HCT116 (cell line): ENCODE results near the gene ACTN3. TPM values are rescaled to one million over a fixed set of nuclear protein-coding genes. Genes with fewer than 3 reads are reported as not detected.
A peak's percentile ranks its signal among the peaks of the same experiment; 100 is the strongest.

Source experiments
- ATAC-seq: fragments of 200-7000 bp; cut with Tn5 transposase; 2 replicates; pipeline ENCODE4 v1.9.1; 2020; ENCODE audit warnings: mild to moderate bottlenecking, moderate library complexity
- BruUV-seq: library from RNA; stranded (reverse); fragments of 400-500 nt; replicated peaks from 2 replicates; lab custom pipeline; 2021; lab: Mats Ljungman, UMichigan
- CTCF ChIA-PET: fragments of 300-600 bp; sonication (Branson Sonifier 250); formaldehyde crosslinking; loops from one replicate; lab custom pipeline; 2021; ENCODE audit warnings: antibody characterized with exemption; lab: Charles Lee
- POLR2A ChIA-PET: fragments of 300-600, 350-600 bp; sonication (Branson Sonifier 250); formaldehyde crosslinking; loops from one replicate; lab custom pipeline; 2021; ENCODE audit warnings: antibody characterized with exemption; lab: Charles Lee
- RAD21 ChIA-PET, 2 experiments: fragments of 300-600 bp; sonication (Branson Sonifier 250); formaldehyde crosslinking; loops; one replicate each; lab custom pipeline; 2023; ENCODE audit warnings: low total read pairs in 2 of 2; ENCODE audit not compliant: uncharacterized antibody in 2 of 2, unreplicated experiment in 2 of 2, low non-redundant PET in 1 of 2; lab: Charles Lee
- DNase-seq: peaks from one replicate; pipeline ENCODE4 v3.0.0-alpha.2; 2010; ENCODE audit warnings: low read depth, low spot score
- H2AFZ ChIP-seq: fragments of 200-600 bp; shearing (Covaris generic), sonication (generic); 2 replicates; pipeline ENCODE4 v1.6.1; 2017; ENCODE audit warnings: low read depth, mixed run types, mixed read lengths, antibody characterized with exemption, low read length; ENCODE audit not compliant: poor library complexity, severe bottlenecking
- H3K27ac ChIP-seq: 2 replicates; pipeline ENCODE4 v1.5.1; 2012; ENCODE audit warnings: low read depth, low read length
- H3K27me3 ChIP-seq: fragments of 200-600 bp; sonication (generic); 2 replicates; pipeline ENCODE4 v1.6.1; 2016; ENCODE audit warnings: mixed run types, low read length, mixed read lengths; ENCODE audit not compliant: insufficient read depth
- H3K36me3 ChIP-seq, 2 experiments: fragments of 200-500 bp in 1 of 2; fragments of 200-600 bp in 1 of 2; sonication (Bioruptor generic) in 1 of 2; sonication (generic) in 1 of 2; 2 replicates each; pipeline versions ENCODE4 v1.5.1 to v1.6.1; 2014 to 2016; ENCODE audit warnings: low read length in 2 of 2, inconsistent platforms in 1 of 2, mixed read lengths in 1 of 2, mixed run types in 1 of 2; ENCODE audit not compliant: insufficient read depth in 2 of 2, control insufficient read depth in 1 of 2
- H3K4me1 ChIP-seq, 2 experiments: fragments of 200-600 bp in 1 of 2; sonication (generic) in 1 of 2; 2 replicates each; pipeline versions ENCODE4 v1.5.1 to v1.6.1; 2012 to 2017; ENCODE audit warnings: low read length in 2 of 2, inconsistent platforms in 1 of 2, mild to moderate bottlenecking in 1 of 2, mixed read lengths in 1 of 2, mixed run types in 1 of 2, moderate library complexity in 1 of 2; ENCODE audit not compliant: insufficient read depth in 2 of 2, control insufficient read depth in 1 of 2
- H3K4me2 ChIP-seq: fragments of 200-600 bp; sonication (generic); 2 replicates; pipeline ENCODE4 v1.6.1; 2017; ENCODE audit warnings: mixed run types, low read length, mixed read lengths
- H3K4me3 ChIP-seq, 2 experiments: fragments of 200-600 bp in 1 of 2; sonication (generic) in 1 of 2; replicated peaks in 1 of 2; 2 replicates each; pipeline ENCODE4 v1.5.1; 2011 to 2016; ENCODE audit warnings: low read length in 2 of 2, control low read depth in 1 of 2, low read depth in 1 of 2, mild to moderate bottlenecking in 1 of 2, mixed read lengths in 1 of 2, mixed run types in 1 of 2
- H3K79me2 ChIP-seq: fragments of 200-600 bp; sonication (generic); 2 replicates; pipeline ENCODE4 v1.6.1; 2017; ENCODE audit warnings: mild to moderate bottlenecking, mixed run types, low read length, moderate library complexity, mixed read lengths; ENCODE audit not compliant: insufficient read depth
- H3K9ac ChIP-seq: fragments of 200-600 bp; sonication (generic); 2 replicates; pipeline ENCODE4 v1.6.1; 2016; ENCODE audit warnings: low read length, mixed read lengths
- H3K9me2 ChIP-seq: fragments of 200-600 bp; sonication (generic), shearing (Covaris generic); 2 replicates; pipeline ENCODE4 v1.6.1; 2017; ENCODE audit warnings: mixed run types, mild to moderate bottlenecking, moderate library complexity; ENCODE audit not compliant: insufficient read depth
- H3K9me3 ChIP-seq, 2 experiments: fragments of 200-500 bp in 1 of 2; fragments of 200-600 bp in 1 of 2; sonication (Bioruptor generic) in 1 of 2; sonication (generic) in 1 of 2; 2 replicates each; pipeline ENCODE4 v1.6.1; 2014 to 2017; ENCODE audit warnings: low read length in 2 of 2, mixed read lengths in 2 of 2, inconsistent platforms in 1 of 2, low read depth in 1 of 2, mild to moderate bottlenecking in 1 of 2, mixed run types in 1 of 2, moderate library complexity in 1 of 2; ENCODE audit not compliant: control insufficient read depth in 1 of 2, insufficient read depth in 1 of 2
- H4K20me1 ChIP-seq: fragments of 200-600 bp; sonication (generic), shearing (Covaris generic); 2 replicates; pipeline ENCODE4 v1.6.1; 2017; ENCODE audit warnings: mixed run types, mild to moderate bottlenecking, moderate library complexity; ENCODE audit not compliant: insufficient read depth
- FOSL1 ChIP-seq: IDR thresholded peaks from 2 replicates; pipeline ENCODE4 v1.6.1; 2012; ENCODE audit warnings: low read depth
- ZFX ChIP-seq: fragments of 450-650 bp; IDR thresholded peaks from 2 replicates; pipeline ENCODE4 v1.6.1; 2017
- intact Hi-C: fragments of 100-400 bp; cut with micrococcal nuclease; formaldehyde crosslinking; loops from 2 replicates; pipeline ENCODE4 v1.10.0; 2022
- total RNA-seq: library from RNA; stranded (reverse); gene quantifications from one replicate; pipeline ENCODE4 v1.2.1, GENCODE V29; 2021; ENCODE audit not compliant: unreplicated experiment
- TF ChIP-seq, protein P1 (sequence below): IDR thresholded peaks from 2 replicates; pipeline ENCODE4 v1.6.1; 2011; ENCODE audit warnings: mild to moderate bottlenecking, low read length, moderate library complexity; ENCODE audit not compliant: insufficient replicate concordance; ENCODE audit errors: extremely low read depth
- TF ChIP-seq, protein P2 (sequence below): IDR thresholded peaks from 2 replicates; pipeline ENCODE4 v1.6.1; 2012; ENCODE audit warnings: low read depth
- TF ChIP-seq, protein P3 (sequence below): IDR thresholded peaks from 2 replicates; pipeline ENCODE4 v1.6.1; 2012

Gene ACTN3
- total RNA-seq, 1 experiment from 2014 or later, result not detected

GRCh38 chr11:66592457-66593302 lies 46.0 kb downstream of the ACTN3 start, which contains the start of the genes CCDC87 and CCS (continued):
- TF ChIP-seq, protein P1, sequence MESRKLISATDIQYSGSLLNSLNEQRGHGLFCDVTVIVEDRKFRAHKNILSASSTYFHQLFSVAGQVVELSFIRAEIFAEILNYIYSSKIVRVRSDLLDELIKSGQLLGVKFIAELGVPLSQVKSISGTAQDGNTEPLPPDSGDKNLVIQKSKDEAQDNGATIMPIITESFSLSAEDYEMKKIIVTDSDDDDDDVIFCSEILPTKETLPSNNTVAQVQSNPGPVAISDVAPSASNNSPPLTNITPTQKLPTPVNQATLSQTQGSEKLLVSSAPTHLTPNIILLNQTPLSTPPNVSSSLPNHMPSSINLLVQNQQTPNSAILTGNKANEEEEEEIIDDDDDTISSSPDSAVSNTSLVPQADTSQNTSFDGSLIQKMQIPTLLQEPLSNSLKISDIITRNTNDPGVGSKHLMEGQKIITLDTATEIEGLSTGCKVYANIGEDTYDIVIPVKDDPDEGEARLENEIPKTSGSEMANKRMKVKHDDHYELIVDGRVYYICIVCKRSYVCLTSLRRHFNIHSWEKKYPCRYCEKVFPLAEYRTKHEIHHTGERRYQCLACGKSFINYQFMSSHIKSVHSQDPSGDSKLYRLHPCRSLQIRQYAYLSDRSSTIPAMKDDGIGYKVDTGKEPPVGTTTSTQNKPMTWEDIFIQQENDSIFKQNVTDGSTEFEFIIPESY, result no peak

- CTCF ChIA-PET, result interaction anchor here (1.0 kb wide), 1 partner anchor 44 kb away, joined by 5 read pairs; no protein-coding TSS in a partner anchor
- 0 out of 2 replicates have a peak, but pooled peaks have one; percentile 57 for TF ChIP-seq ZFX
- TF ChIP-seq, protein P2, sequence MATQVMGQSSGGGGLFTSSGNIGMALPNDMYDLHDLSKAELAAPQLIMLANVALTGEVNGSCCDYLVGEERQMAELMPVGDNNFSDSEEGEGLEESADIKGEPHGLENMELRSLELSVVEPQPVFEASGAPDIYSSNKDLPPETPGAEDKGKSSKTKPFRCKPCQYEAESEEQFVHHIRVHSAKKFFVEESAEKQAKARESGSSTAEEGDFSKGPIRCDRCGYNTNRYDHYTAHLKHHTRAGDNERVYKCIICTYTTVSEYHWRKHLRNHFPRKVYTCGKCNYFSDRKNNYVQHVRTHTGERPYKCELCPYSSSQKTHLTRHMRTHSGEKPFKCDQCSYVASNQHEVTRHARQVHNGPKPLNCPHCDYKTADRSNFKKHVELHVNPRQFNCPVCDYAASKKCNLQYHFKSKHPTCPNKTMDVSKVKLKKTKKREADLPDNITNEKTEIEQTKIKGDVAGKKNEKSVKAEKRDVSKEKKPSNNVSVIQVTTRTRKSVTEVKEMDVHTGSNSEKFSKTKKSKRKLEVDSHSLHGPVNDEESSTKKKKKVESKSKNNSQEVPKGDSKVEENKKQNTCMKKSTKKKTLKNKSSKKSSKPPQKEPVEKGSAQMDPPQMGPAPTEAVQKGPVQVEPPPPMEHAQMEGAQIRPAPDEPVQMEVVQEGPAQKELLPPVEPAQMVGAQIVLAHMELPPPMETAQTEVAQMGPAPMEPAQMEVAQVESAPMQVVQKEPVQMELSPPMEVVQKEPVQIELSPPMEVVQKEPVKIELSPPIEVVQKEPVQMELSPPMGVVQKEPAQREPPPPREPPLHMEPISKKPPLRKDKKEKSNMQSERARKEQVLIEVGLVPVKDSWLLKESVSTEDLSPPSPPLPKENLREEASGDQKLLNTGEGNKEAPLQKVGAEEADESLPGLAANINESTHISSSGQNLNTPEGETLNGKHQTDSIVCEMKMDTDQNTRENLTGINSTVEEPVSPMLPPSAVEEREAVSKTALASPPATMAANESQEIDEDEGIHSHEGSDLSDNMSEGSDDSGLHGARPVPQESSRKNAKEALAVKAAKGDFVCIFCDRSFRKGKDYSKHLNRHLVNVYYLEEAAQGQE, result no peak
- TF ChIP-seq FOSL1, result no peak
- TF ChIP-seq, protein P3, sequence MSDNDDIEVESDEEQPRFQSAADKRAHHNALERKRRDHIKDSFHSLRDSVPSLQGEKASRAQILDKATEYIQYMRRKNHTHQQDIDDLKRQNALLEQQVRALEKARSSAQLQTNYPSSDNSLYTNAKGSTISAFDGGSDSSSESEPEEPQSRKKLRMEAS, result no peak
- TF ChIP-seq, all 23 proteins: peak for 1
- Histone ChIP-seq H3K4me2 (peak overlapping the region; percentile 99), H3K27ac (peak overlapping the region; percentile 51), H3K9ac (peak overlapping the region; percentile 92), H3K79me2 (peaks cover 12% of the 10 kb centered on the region; the same call in 1 of the 2 replicates), H4K20me1 (no peaks in the 10 kb centered on the region), H3K27me3 (no peaks in the 10 kb centered on the region), H3K4me3 (peak overlapping the region; percentile 69 to 98), H3K9me2 (no peaks in the 10 kb centered on the region), H3K36me3 (no peaks in the 10 kb centered on the region), H3K4me1 (peaks cover 4 to 20% of the 10 kb centered on the region in 2 experiments), H3K9me3 (peaks cover 0 to 3% of the 10 kb centered on the region in 2 experiments; a peak in 1 of 4 replicates), H2AFZ (no peak overlapping the region)
- intact Hi-C loops, result no loop called here
- RAD21 ChIA-PET, result no interaction called here
- POLR2A ChIA-PET, result interaction anchor here (1.2 kb wide), 1 partner anchor 45 kb away, joined by 3 read pairs; the partner anchor contains the start of gene RBM4
- DNase-seq (no peak), ATAC-seq (peak; percentile 33)
- BruUV-seq, result no TSS peak
Observed at GRCh38 chr11:66593303-66593635, 46.6 kb downstream of the ACTN3 start.
